OCI-LY7 (cell line): Measurements from ENCODE around the gene DNAJB5. TPM values are rescaled to one million over a fixed set of nuclear protein-coding genes. Genes with fewer than 3 reads are reported as not detected.
A peak's percentile ranks its signal among the peaks of the same experiment; 100 is the strongest.

Source experiments
- BruUV-seq: library from RNA; stranded (reverse); fragments of 400-500 nt; replicated peaks from 2 replicates; lab custom pipeline; 2021; lab: Mats Ljungman, UMichigan
- CTCF ChIA-PET: fragments of 300-600 bp; sonication (Branson Sonifier 250); formaldehyde crosslinking; loops from one replicate; lab custom pipeline; 2022; ENCODE audit warnings: antibody characterized with exemption; ENCODE audit not compliant: unreplicated experiment; lab: Charles Lee
- POLR2A ChIA-PET: fragments of 300-600 bp; sonication (Branson Sonifier 250); formaldehyde crosslinking; loops from one replicate; lab custom pipeline; 2022; ENCODE audit warnings: antibody characterized with exemption; lab: Charles Lee
- DNase-seq: peaks from one replicate; pipeline ENCODE4 v3.0.0-alpha.2; 2015; ENCODE audit warnings: low spot score
- H2AFZ ChIP-seq: fragments of 200-600 bp; sonication (generic), shearing (Covaris generic); 2 replicates; pipeline ENCODE4 v1.6.1; 2014; ENCODE audit warnings: mild to moderate bottlenecking, antibody characterized with exemption, low read length, moderate library complexity
- H3K27ac ChIP-seq: fragments of 200-600 bp; sonication (generic); 2 replicates; pipeline ENCODE4 v1.5.1; 2014; ENCODE audit warnings: mixed run types, low read depth, mild to moderate bottlenecking, moderate library complexity, low read length, inconsistent platforms; ENCODE audit not compliant: poor library complexity, severe bottlenecking
- H3K36me3 ChIP-seq: fragments of 200-600 bp; sonication (generic); 2 replicates; pipeline ENCODE4 v1.6.1; 2014; ENCODE audit warnings: mild to moderate bottlenecking, antibody characterized with exemption, low read length, moderate library complexity, mixed read lengths; ENCODE audit not compliant: insufficient read depth
- H3K4me1 ChIP-seq: fragments of 200-600 bp; sonication (generic); 2 replicates; pipeline ENCODE4 v1.5.1; 2014; ENCODE audit warnings: mild to moderate bottlenecking, low read length; ENCODE audit not compliant: insufficient read depth, poor library complexity, severe bottlenecking
- H3K4me2 ChIP-seq: fragments of 200-600 bp; sonication (generic); 2 replicates; pipeline ENCODE4 v1.6.1; 2014; ENCODE audit warnings: mild to moderate bottlenecking, low read length
- H3K4me3 ChIP-seq: fragments of 200-600 bp; sonication (generic); 2 replicates; pipeline ENCODE4 v1.5.1; 2014; ENCODE audit warnings: mild to moderate bottlenecking, low read depth, low read length; ENCODE audit not compliant: poor library complexity, severe bottlenecking
- H3K79me2 ChIP-seq: fragments of 200-600 bp; sonication (generic); 2 replicates; pipeline ENCODE4 v1.6.1; 2016; ENCODE audit warnings: low read depth, mild to moderate bottlenecking, low read length, moderate library complexity, mixed read lengths; ENCODE audit not compliant: insufficient read depth
- H3K9me2 ChIP-seq: fragments of 200-600 bp; sonication (generic); 2 replicates; pipeline ENCODE4 v1.6.1; 2016; ENCODE audit warnings: mild to moderate bottlenecking, low read length, mixed read lengths; ENCODE audit not compliant: insufficient read depth
- H3K9me3 ChIP-seq: fragments of 200-600 bp; sonication (generic); 2 replicates; pipeline ENCODE4 v1.6.1; 2014; ENCODE audit warnings: mild to moderate bottlenecking, mixed run types, low read length, mixed read lengths
- H4K20me1 ChIP-seq: fragments of 200-600 bp; sonication (generic); 2 replicates; pipeline ENCODE4 v1.6.1; 2014; ENCODE audit warnings: mild to moderate bottlenecking, antibody characterized with exemption, low read length, moderate library complexity, mixed read lengths; ENCODE audit not compliant: insufficient read depth
- CTCF ChIP-seq: fragments of 200-600 bp; sonication (generic); conservative IDR thresholded peaks from 2 replicates; pipeline ENCODE4 v1.5.1; 2014; ENCODE audit warnings: mild to moderate bottlenecking, antibody characterized with exemption, low read length, moderate library complexity, mixed read lengths
- EZH2phosphoT487 ChIP-seq: fragments of 200-600 bp; sonication (generic); IDR thresholded peaks from 2 replicates; pipeline ENCODE4 v1.6.1; 2018; ENCODE audit warnings: low read depth, borderline replicate concordance, mild to moderate bottlenecking, mixed run types, antibody characterized with exemption, low read length, moderate library complexity, mixed read lengths
- intact Hi-C: fragments of 100-400 bp; cut with micrococcal nuclease; formaldehyde crosslinking; loops from one replicate; pipeline ENCODE4 v1.10.0; 2022; ENCODE audit not compliant: unreplicated experiment
- total RNA-seq, 2 experiments: library from RNA; depleted of rRNA in 1 of 2; stranded (reverse); fragments of >200 nt in 1 of 2; shearing (Covaris generic) in 1 of 2; gene quantifications; 2 replicates each; pipeline ENCODE4 v1.2.3, GENCODE V29; 2014 to 2022

Gene DNAJB5
- total RNA-seq, 2 experiments from 2014 or later: 5.1 to 5.8 TPM

- Histone ChIP-seq H2AFZ (no peak overlapping the region), H3K4me3 (no peak overlapping the region), H3K9me2 (no peaks in the 10 kb centered on the region), H3K36me3 (no peaks in the 10 kb centered on the region), H3K79me2 (no peaks in the 10 kb centered on the region), H3K4me1 (peaks cover 5% of the 10 kb centered on the region), H4K20me1 (no peaks in the 10 kb centered on the region), H3K27ac (no peak overlapping the region), H3K9me3 (no peaks in the 10 kb centered on the region), H3K4me2 (no peak overlapping the region)
- no peak for DNase-seq
- BruUV-seq: no TSS peak
- intact Hi-C loops: no loop called here
- ChIA-PET POLR2A (interaction anchor here (0.6 to 1.7 kb wide), 2 partner anchors 37 to 60 kb away, joined by 3 to 5 read pairs; partner anchors contain the start of gene DNAJB5), CTCF (interaction anchor here (0.9 kb wide), 1 partner anchor 17 kb away, joined by 4 read pairs; no protein-coding TSS in a partner anchor)
- TF ChIP-seq EZH2phosphoT487: no peak
- TF ChIP-seq CTCF: no peak
Measured at GRCh38 chr9:35026671-35027070, 37.1 kb downstream of the DNAJB5 start.

GRCh38 chr9:35027374-35027773 is 37.8 kb downstream of the DNAJB5 start:
- peaks cover 5% of the 10 kb centered on the region for H3K4me1 ChIP-seq
- H3K9me3 ChIP-seq: no peaks in the 10 kb centered on the region
- no TSS peak for BruUV-seq
- intact Hi-C loops: no loop called here
- ChIA-PET CTCF (interaction anchor here (0.9 kb wide), 1 partner anchor 16 kb away, joined by 4 read pairs; no protein-coding TSS in a partner anchor), POLR2A (interaction anchor here (0.6 to 1.7 kb wide), 3 partner anchors 11 to 37 kb away, joined by 3 to 5 read pairs (median 5); partner anchors contain the start of gene DNAJB5)
- no peaks in the 10 kb centered on the region for H3K79me2 ChIP-seq
- TF ChIP-seq EZH2phosphoT487: no peak
- no peak for TF ChIP-seq CTCF
- no peak overlapping the region for H3K4me3 ChIP-seq
- no peak overlapping the region for H2AFZ ChIP-seq
- H3K27ac ChIP-seq: no peak overlapping the region
- no peaks in the 10 kb centered on the region for H4K20me1 ChIP-seq
- H3K4me2 ChIP-seq: no peak overlapping the region
- no peak for DNase-seq
- no peaks in the 10 kb centered on the region for H3K9me2 ChIP-seq
- H3K36me3 ChIP-seq: no peaks in the 10 kb centered on the region

DNA sequence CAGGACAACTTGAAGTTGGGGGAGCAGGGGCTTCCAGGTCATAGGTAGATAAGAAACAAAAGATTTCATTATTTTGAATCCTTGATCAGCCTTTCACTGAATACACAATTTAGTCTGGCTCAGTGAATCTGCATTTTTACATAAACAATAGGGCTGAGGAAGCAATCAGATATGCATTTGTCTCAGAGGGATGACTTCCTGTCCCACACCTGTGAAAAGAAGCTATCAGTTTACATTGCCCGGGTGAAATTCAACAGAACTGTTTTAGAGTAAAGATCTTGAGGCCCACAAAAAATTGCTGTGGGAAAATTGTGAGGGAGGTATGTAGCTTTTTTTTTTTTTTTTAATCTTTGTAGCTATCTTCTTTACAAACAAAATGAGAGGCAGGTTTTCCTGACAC is 38.3 kb downstream of the DNAJB5 start:
- no peaks in the 10 kb centered on the region for H4K20me1 ChIP-seq
- H3K79me2 ChIP-seq: no peaks in the 10 kb centered on the region
- ChIA-PET POLR2A (interaction anchor here (0.6 to 1.7 kb wide), 5 partner anchors 11 to 354 kb away, joined by 3 to 5 read pairs (median 5); partner anchors contain the start of gene DNAJB5), CTCF (no interaction called here)
- H3K27ac ChIP-seq: no peak overlapping the region
- peak; percentile 24 for DNase-seq
- no peak overlapping the region for H3K4me2 ChIP-seq
- no TSS peak for BruUV-seq
- no peak overlapping the region for H3K4me3 ChIP-seq
- H3K9me2 ChIP-seq: no peaks in the 10 kb centered on the region
- intact Hi-C loops: no loop called here
- H2AFZ ChIP-seq: no peak overlapping the region
- no peak for TF ChIP-seq EZH2phosphoT487
- TF ChIP-seq CTCF: no peak
- H3K36me3 ChIP-seq: no peaks in the 10 kb centered on the region
- H3K4me1 ChIP-seq: peaks cover 5% of the 10 kb centered on the region
- H3K9me3 ChIP-seq: no peaks in the 10 kb centered on the region
